HepG2 (cell line): ENCODE measurements around the gene CBX2. TPM values are rescaled to one million over a fixed set of nuclear protein-coding genes. Genes with fewer than 3 reads are reported as not detected.

Source experiments
- ATAC-seq: fragments of 200-7000 bp; cut with Tn5 transposase; 3 replicates; pipeline ENCODE4 v1.9.1; 2020; ENCODE audit warnings: mild to moderate bottlenecking, moderate library complexity
- BruUV-seq: library from RNA; stranded (reverse); fragments of 400-500 nt; replicated peaks from 2 replicates; lab custom pipeline; 2021; lab: Mats Ljungman, UMichigan
- CTCF ChIA-PET: fragments of 300-600 bp; formaldehyde crosslinking; extraction: SDS; loops from one replicate; lab custom pipeline; 2021; ENCODE audit warnings: low total read pairs, inconsistent platforms, low intra/inter-chr PET ratio; lab: Yijun Ruan, JAX
- POLR2A ChIA-PET: fragments of 350-600 bp; sonication (Branson Sonifier 250); formaldehyde crosslinking; loops from one replicate; lab custom pipeline; 2020; ENCODE audit warnings: antibody characterized with exemption, inconsistent platforms; lab: Yijun Ruan, JAX
- DNase-seq: peaks from one replicate; pipeline ENCODE4 v3.0.0-alpha.2; 2015; ENCODE audit warnings: low spot score
- FAIRE-seq: peaks from 3 replicates; lab custom pipeline; 2011; peaks lifted over from hg19 to GRCh38; lab: Jason Lieb, UNC
- H2AFZ ChIP-seq: one replicate; pipeline ENCODE4 v1.6.1; 2011; ENCODE audit warnings: low read length, inconsistent platforms
- H3K27ac ChIP-seq: fragments of 300-600 bp; 3 replicates; pipeline ENCODE4 v1.8.0; 2011; ENCODE audit warnings: mixed run types, mild to moderate bottlenecking, mixed read lengths, low read length, inconsistent platforms; ENCODE audit not compliant: insufficient read depth; ENCODE audit errors: extremely low read length
- H3K27me3 ChIP-seq, 2 experiments: fragments of 200-600 bp in 1 of 2; 2 replicates in 1 of 2; 3 replicates in 1 of 2; pipeline versions ENCODE4 v1.6.0 to v1.8.0; 2011; ENCODE audit warnings: low read length in 2 of 2, mild to moderate bottlenecking in 2 of 2, moderate library complexity in 2 of 2, inconsistent platforms in 1 of 2; ENCODE audit not compliant: insufficient read depth in 2 of 2, control insufficient read depth in 1 of 2
- H3K36me3 ChIP-seq, 2 experiments: fragments of 200-600 bp in 1 of 2; replicated peaks in 1 of 2; 2 replicates in 1 of 2; 3 replicates in 1 of 2; pipeline versions ENCODE4 v1.5.1 to v1.8.0; 2011; ENCODE audit warnings: low read length in 2 of 2, inconsistent platforms in 1 of 2; ENCODE audit not compliant: insufficient read depth in 2 of 2, control insufficient read depth in 1 of 2
- H3K4me1 ChIP-seq: 2 replicates; pipeline ENCODE4 v1.5.1; 2012; ENCODE audit warnings: low read length, inconsistent platforms; ENCODE audit not compliant: insufficient read depth
- H3K4me2 ChIP-seq: 2 replicates; pipeline ENCODE4 v1.6.0; 2011; ENCODE audit warnings: low read depth, low read length, inconsistent platforms
- H3K4me3 ChIP-seq, 3 experiments: fragments of 200-600 bp in 1 of 3; sonication (generic), shearing (Covaris generic) in 1 of 3; replicated peaks in 1 of 3; 2 replicates each; pipeline ENCODE4 v1.5.1; 2011 to 2016; ENCODE audit warnings: low read length in 3 of 3, inconsistent platforms in 2 of 3, low read depth in 2 of 3, mild to moderate bottlenecking in 2 of 3, control low read depth in 1 of 3, mixed read lengths in 1 of 3; ENCODE audit not compliant: insufficient read depth in 1 of 3
- H3K79me2 ChIP-seq: one replicate; pipeline ENCODE4 v1.6.1; 2011; ENCODE audit warnings: low read length, inconsistent platforms; ENCODE audit not compliant: insufficient read depth
- H3K9ac ChIP-seq: 2 replicates; pipeline ENCODE4 v1.6.0; 2011; ENCODE audit warnings: mild to moderate bottlenecking, low read depth, low read length, inconsistent platforms; ENCODE audit not compliant: insufficient read depth
- H3K9me3 ChIP-seq: 2 replicates; pipeline ENCODE4 v1.5.1; 2012; ENCODE audit warnings: mild to moderate bottlenecking, low read length
- H4K20me1 ChIP-seq: 2 replicates; pipeline ENCODE4 v1.6.0; 2011; ENCODE audit warnings: inconsistent platforms, mild to moderate bottlenecking, low read length, moderate library complexity; ENCODE audit not compliant: insufficient read depth
- CTCF ChIP-seq: sonication (generic); formaldehyde crosslinking; IDR thresholded peaks from 2 replicates; pipeline ENCODE4 v1.5.0; 2020; ENCODE audit warnings: mild to moderate bottlenecking, missing genetic modification reagents, moderate library complexity
- POLR2AphosphoS5 ChIP-seq: IDR thresholded peaks from 2 replicates; pipeline ENCODE4 v1.6.1; 2012; ENCODE audit warnings: low read depth, low read length
- SMAD9 ChIP-seq: sonication (generic); formaldehyde crosslinking; IDR thresholded peaks from 2 replicates; pipeline ENCODE4 v1.5.1; 2020; ENCODE audit warnings: mild to moderate bottlenecking, missing genetic modification reagents
- STAG1 ChIP-seq: sonication (generic); formaldehyde crosslinking; IDR thresholded peaks from 2 replicates; pipeline ENCODE4 v1.4.0; 2020; ENCODE audit warnings: missing genetic modification reagents
- WGBS: methylation state at CpG from one replicate; pipeline ENCODE4 v1.1.6; 2017; ENCODE audit warnings: low lambda C conversion rate; 5-methylcytosine and 5-hydroxymethylcytosine counted together
- in situ Hi-C: cut with HindIII; loops from 2 replicates; pipeline ENCODE4 v1.10.0; 2017; ENCODE audit warnings: low pct_unique_long_range_greater_than_20kb; ENCODE audit not compliant: extremely low pct_ligation_motif_present
- intact Hi-C: fragments of 100-400 bp; cut with micrococcal nuclease; formaldehyde crosslinking; loops from one replicate; pipeline ENCODE4 v1.10.0; 2022; ENCODE audit not compliant: unreplicated experiment
- polyA plus RNA-seq, 8 experiments: library from polyadenylated mRNA; depleted of rRNA in 3 of 8; stranded (reverse) in 7 of 8; unstranded in 1 of 8; fragments of >200 nt; fragmentation: Illumina TruSeq in 4 of 8; extraction: Trizol in 4 of 8; gene quantifications; 2 replicates each; pipeline versions ENCODE4 v1.2.1 to v1.2.3, GENCODE V29; 2011 to 2016; ENCODE audit warnings: low read depth in 4 of 8, missing spikeins in 1 of 8, mixed read lengths in 1 of 8; ENCODE audit not compliant: insufficient read depth in 1 of 8
- total RNA-seq, 5 experiments: library from RNA; depleted of rRNA; stranded (reverse); fragments of >200 nt; fragmentation: Illumina TruSeq; extraction: Trizol; gene quantifications; 2 replicates each; pipeline ENCODE4 v1.2.3, GENCODE V29; 2016; ENCODE audit warnings: low read depth in 1 of 5

CBX2 gene
- total and polyA plus RNA-seq, 2 of the 13 experiments (the other 11 are each of a cell fraction or from before 2014, with no cell fraction given), result 14.5 to 31.1 TPM

GRCh38 chr17:79806446-79806760, 28.5 kb downstream of the CBX2 start:
- intact Hi-C loops, result no loop called here

More at GRCh38 chr17:79806446-79806760, 28.5 kb downstream of the CBX2 start:
- DNase-seq (no peak), FAIRE-seq (no peak), ATAC-seq (no peak)
- Histone ChIP-seq H3K36me3 (no peaks in the 10 kb centered on the region), H3K27ac (no peak overlapping the region), H3K27me3 (peaks cover 44 to 92% of the 10 kb centered on the region in 2 experiments), H2AFZ (no peak overlapping the region), H3K79me2 (no peaks in the 10 kb centered on the region), H3K4me2 (no peak overlapping the region), H4K20me1 (no peaks in the 10 kb centered on the region), H3K9ac (no peak overlapping the region), H3K9me3 (no peaks in the 10 kb centered on the region), H3K4me1 (peaks cover 61% of the 10 kb centered on the region), H3K4me3 (no peak overlapping the region)
- no TSS peak for BruUV-seq
- no peak for TF ChIP-seq POLR2AphosphoS5
- peak; percentile 39; the same call in 1 of the 2 replicates for TF ChIP-seq CTCF (CRISPR knock-in tag)
- TF ChIP-seq STAG1 (CRISPR knock-in tag), result peak; percentile 16; the same call in 1 of the 2 replicates
- no peak for TF ChIP-seq SMAD9 (CRISPR knock-in tag)
- CTCF ChIA-PET, result no interaction called here
- POLR2A ChIA-PET, result interaction anchor here (0.7 to 16.5 kb wide), 2 partner anchors 26 to 33 kb away, joined by 3 to 274 read pairs; partner anchors contain the start of gene CBX4
- 13% methylated on average over 4 of the region's 4 CpGs for WGBS
- in situ Hi-C loops, result loop anchor here (5.0 kb wide), 1 partner anchor 111 kb away; no protein-coding TSS in a partner anchor
